ENCODE measurements around the gene SCARB1.

DNA sequence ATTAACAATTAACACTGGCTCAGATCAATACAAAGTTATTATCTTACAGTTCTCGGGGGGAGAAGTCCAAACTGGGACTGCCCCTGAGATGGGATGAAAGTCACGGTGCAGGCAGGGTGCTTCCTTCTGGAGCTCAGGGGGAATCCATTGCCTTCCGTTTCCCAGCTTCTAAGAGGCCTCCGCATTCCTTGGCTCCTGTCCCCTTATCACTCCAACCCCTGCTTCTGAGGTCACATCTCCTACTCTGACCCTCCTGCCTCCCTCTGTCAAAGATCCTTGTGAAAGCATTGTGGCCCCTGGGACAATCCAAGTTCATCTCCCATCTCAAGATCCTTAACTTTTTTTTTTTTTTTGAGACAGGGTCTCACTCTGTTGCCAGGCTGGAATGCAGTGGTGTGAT, 30.8 kb downstream of the SCARB1 start:
- TF ChIP-seq POLR2AphosphoS5 (IDR thresholded peaks at IDR 0.05; ENCODE audit: insufficient read depth, low read depth, low read length) (no peak), EZH2 (IDR thresholded peaks at IDR 0.05; ENCODE audit: borderline replicate concordance, low read depth, low read length, severe bottlenecking) (no peak)
